ENCODE measurements around the gene CLCF1. TPM values are rescaled to one million over a fixed set of nuclear protein-coding genes. Genes with fewer than 3 reads are reported as not detected.

The CLCF1 gene
- total RNA-seq, 3 donors from 2014 or later, result 3.2 to 11.1 (median 10.2) TPM

GRCh38 chr11:67387518-67387917 lies 14.1 kb upstream of the CLCF1 start:
- no peak overlapping the region for H3K4me3 ChIP-seq
- H3K27me3 ChIP-seq, result no peaks in the 10 kb centered on the region
- H3K4me1 ChIP-seq, result peaks cover 1 to 2% of the 10 kb centered on the region in 2 donors
- no peak overlapping the region for H3K27ac ChIP-seq
- H3K9me3 ChIP-seq, result no peaks in the 10 kb centered on the region
- no peaks in the 10 kb centered on the region for H3K36me3 ChIP-seq
- intact Hi-C loops (cut with DNase I; ENCODE audit: low total_unique reads), result no loop called here
- TF ChIP-seq CTCF (IDR thresholded peaks at IDR 0.05) (no peak), POLR2AphosphoS5 (IDR thresholded peaks at IDR 0.05) (no peak), POLR2A (IDR thresholded peaks at IDR 0.05) (no peak)
- no peak for DNase-seq (ENCODE audit: low spot score in 2 of 2)

DNA sequence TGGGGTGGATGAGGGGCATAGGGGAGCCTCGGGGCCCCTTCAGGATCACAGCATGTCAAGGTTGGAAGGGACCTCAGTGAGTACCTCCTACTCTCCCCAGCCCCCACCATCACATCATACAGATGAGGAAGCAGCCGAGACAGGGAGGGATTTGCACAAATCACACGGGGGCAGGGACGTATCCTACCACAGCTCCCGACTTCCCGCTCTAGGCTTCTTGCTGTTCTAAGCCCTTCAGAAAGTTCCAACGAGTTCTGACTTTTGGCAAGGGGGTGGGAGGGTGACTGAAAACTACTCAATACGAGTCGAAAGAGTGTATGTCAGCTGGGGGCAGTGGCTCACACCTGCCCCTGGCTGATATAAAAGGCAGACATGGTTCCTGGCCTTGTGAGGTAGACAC lies 13.7 kb upstream of the CLCF1 start:
- Histone ChIP-seq H3K9me3 (no peaks in the 10 kb centered on the region), H3K4me1 (no peaks in the 10 kb centered on the region), H3K36me3 (no peaks in the 10 kb centered on the region), H3K27me3 (no peaks in the 10 kb centered on the region), H3K27ac (no peak overlapping the region), H3K4me3 (no peak overlapping the region)
- TF ChIP-seq POLR2AphosphoS5 (IDR thresholded peaks at IDR 0.05), result no peak
- intact Hi-C loops (cut with DNase I; ENCODE audit: low total_unique reads), result no loop called here
- no peak for DNase-seq (ENCODE audit: low spot score in 2 of 2)

DNA sequence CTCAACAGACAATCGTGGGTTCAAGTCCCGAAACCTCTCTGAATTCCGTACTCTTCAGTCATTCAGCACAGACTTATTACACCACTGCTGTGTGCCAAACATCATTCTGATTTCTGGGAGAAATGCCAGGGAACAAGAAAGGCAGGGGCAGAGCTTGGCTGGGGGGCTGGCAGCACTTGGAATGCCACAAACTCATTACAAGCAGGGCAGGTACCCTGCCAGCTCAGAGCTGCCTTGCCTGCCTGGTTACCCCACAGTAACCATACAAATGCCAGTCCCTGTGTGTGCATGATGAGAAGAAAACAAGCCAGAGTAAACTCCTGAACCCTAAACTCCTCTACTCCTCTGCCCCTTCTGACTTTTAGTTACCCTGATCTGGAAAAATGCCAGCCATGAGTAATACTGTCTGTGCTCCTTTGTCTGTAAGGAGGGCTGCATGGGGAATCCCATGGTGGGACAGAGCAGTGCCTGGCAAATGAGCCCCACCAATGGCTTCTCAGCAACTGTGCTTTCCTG lies 11.5 kb upstream of the CLCF1 start:
- H3K27me3 ChIP-seq, result no peaks in the 10 kb centered on the region
- no peaks in the 10 kb centered on the region for H3K36me3 ChIP-seq
- peak overlapping the region in 1 of 2 donors; percentile 3 for H3K27ac ChIP-seq
- H3K9me3 ChIP-seq, result no peaks in the 10 kb centered on the region
- H3K4me3 ChIP-seq, result no peak overlapping the region
- H3K4me1 ChIP-seq, result no peaks in the 10 kb centered on the region
- no peak for DNase-seq (ENCODE audit: low spot score in 2 of 2)
- intact Hi-C loops (cut with DNase I; ENCODE audit: low total_unique reads), result no loop called here
- TF ChIP-seq CTCF (IDR thresholded peaks at IDR 0.05) (no peak), POLR2A (IDR thresholded peaks at IDR 0.05) (no peak), POLR2AphosphoS5 (IDR thresholded peaks at IDR 0.05) (no peak)

GRCh38 chr11:67382276-67383136 lies 9.1 kb upstream of the CLCF1 start:
- H3K9me3 ChIP-seq, result no peaks in the 10 kb centered on the region
- H3K27ac ChIP-seq, result no peak overlapping the region
- intact Hi-C loops (cut with DNase I; ENCODE audit: low total_unique reads), result no loop called here
- TF ChIP-seq POLR2AphosphoS5 (IDR thresholded peaks at IDR 0.05) (peak in 2 of 3 donors; percentile 41 to 44), CTCF (IDR thresholded peaks at IDR 0.05) (peak; percentile 92 to 99 (median 98)), POLR2A (IDR thresholded peaks at IDR 0.05) (no peak)
- H3K4me1 ChIP-seq, result no peaks in the 10 kb centered on the region
- no peak overlapping the region for H3K4me3 ChIP-seq
- DNase-seq (ENCODE audit: low spot score in 2 of 2), result peak; percentile 74 to 80
- H3K27me3 ChIP-seq, result no peaks in the 10 kb centered on the region
- no peaks in the 10 kb centered on the region for H3K36me3 ChIP-seq

- Histone ChIP-seq H3K27ac (no peak overlapping the region), H3K36me3 (no peaks in the 10 kb centered on the region), H3K4me1 (no peaks in the 10 kb centered on the region), H3K27me3 (no peaks in the 10 kb centered on the region), H3K4me3 (no peak overlapping the region), H3K9me3 (no peaks in the 10 kb centered on the region)
- no peak for DNase-seq (ENCODE audit: low spot score in 2 of 2)
- intact Hi-C loops (cut with DNase I; ENCODE audit: low total_unique reads), result no loop called here
- TF ChIP-seq POLR2AphosphoS5 (IDR thresholded peaks at IDR 0.05) (no peak), CTCF (IDR thresholded peaks at IDR 0.05) (no peak), POLR2A (IDR thresholded peaks at IDR 0.05) (no peak)
Measured at GRCh38 chr11:67381244-67381972, 8.0 kb upstream of the CLCF1 start.
